Measurements from ENCODE around the gene NAP1L1. TPM values are rescaled to one million over a fixed set of nuclear protein-coding genes. Genes with fewer than 3 reads are reported as not detected.
A peak's percentile ranks its signal among the peaks of the same experiment; 100 is the strongest.

Gene NAP1L1
- total and polyA plus RNA-seq, 2 experiments from 2014 or later, result 658 to 996 TPM

DNA sequence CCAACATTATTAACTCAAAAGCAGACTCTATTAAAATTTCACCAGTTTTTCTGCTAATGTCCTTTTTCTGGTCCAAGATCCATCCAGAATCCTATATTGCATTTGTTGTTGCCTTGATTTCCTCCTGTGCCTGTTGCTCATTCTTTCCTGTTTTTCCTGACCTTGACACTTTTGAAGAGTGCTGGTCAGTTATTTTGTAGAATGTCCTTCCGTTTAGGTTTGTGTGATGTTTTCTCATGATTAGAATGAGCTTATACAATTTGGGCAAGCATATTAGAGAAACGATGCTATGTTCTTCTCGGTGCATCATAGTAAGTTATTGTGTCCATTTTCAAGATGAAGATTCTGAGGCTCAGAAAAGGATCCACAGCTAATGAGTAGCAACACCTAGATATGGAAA lies 86.8 kb downstream of the NAP1L1 start:
- peaks cover 23% of the 10 kb centered on the region for H3K4me1 ChIP-seq (ENCODE audit: insufficient read depth)
- Mint-ChIP-seq H3K9me3 (no peaks in the 10 kb centered on the region), H3K36me3 (ENCODE audit: low read depth) (no peaks in the 10 kb centered on the region), H3K27ac (no peak overlapping the region), H3K27me3 (ENCODE audit: insufficient read depth, low read depth, poor library complexity) (no peaks in the 10 kb centered on the region), H3K4me1 (peaks cover 13% of the 10 kb centered on the region), H3K4me3 (no peak overlapping the region)
- 0 out of 2 replicates have a peak overlapping the region, but pooled peaks have one; percentile 56 for H2AFZ ChIP-seq
- TF ChIP-seq CREB1 (CRISPR knock-in tag; IDR thresholded peaks at IDR 0.05; ENCODE audit: low read depth) (no peak), STAT1 (IDR thresholded peaks at IDR 0.05; ENCODE audit: unreplicated experiment) (no peak), ZNF114 (CRISPR knock-in tag; IDR thresholded peaks at IDR 0.05) (no peak), JUNB (IDR thresholded peaks at IDR 0.05; ENCODE audit: unreplicated experiment) (no peak), EZH2 (IDR thresholded peaks at IDR 0.05; ENCODE audit: low read depth, unreplicated experiment) (no peak), NANOG (IDR thresholded peaks at IDR 0.05; ENCODE audit: borderline replicate concordance) (no peak), ZNF331 (CRISPR knock-in tag; IDR thresholded peaks at IDR 0.05; ENCODE audit: low read depth) (no peak), POLR2AphosphoS5 (IDR thresholded peaks at IDR 0.05; ENCODE audit: low read depth) (no peak), EZH2phosphoT487 (IDR thresholded peaks at IDR 0.05; ENCODE audit: unreplicated experiment) (no peak)
- TF ChIP-seq, protein P1, sequence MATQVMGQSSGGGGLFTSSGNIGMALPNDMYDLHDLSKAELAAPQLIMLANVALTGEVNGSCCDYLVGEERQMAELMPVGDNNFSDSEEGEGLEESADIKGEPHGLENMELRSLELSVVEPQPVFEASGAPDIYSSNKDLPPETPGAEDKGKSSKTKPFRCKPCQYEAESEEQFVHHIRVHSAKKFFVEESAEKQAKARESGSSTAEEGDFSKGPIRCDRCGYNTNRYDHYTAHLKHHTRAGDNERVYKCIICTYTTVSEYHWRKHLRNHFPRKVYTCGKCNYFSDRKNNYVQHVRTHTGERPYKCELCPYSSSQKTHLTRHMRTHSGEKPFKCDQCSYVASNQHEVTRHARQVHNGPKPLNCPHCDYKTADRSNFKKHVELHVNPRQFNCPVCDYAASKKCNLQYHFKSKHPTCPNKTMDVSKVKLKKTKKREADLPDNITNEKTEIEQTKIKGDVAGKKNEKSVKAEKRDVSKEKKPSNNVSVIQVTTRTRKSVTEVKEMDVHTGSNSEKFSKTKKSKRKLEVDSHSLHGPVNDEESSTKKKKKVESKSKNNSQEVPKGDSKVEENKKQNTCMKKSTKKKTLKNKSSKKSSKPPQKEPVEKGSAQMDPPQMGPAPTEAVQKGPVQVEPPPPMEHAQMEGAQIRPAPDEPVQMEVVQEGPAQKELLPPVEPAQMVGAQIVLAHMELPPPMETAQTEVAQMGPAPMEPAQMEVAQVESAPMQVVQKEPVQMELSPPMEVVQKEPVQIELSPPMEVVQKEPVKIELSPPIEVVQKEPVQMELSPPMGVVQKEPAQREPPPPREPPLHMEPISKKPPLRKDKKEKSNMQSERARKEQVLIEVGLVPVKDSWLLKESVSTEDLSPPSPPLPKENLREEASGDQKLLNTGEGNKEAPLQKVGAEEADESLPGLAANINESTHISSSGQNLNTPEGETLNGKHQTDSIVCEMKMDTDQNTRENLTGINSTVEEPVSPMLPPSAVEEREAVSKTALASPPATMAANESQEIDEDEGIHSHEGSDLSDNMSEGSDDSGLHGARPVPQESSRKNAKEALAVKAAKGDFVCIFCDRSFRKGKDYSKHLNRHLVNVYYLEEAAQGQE (IDR thresholded peaks at IDR 0.05; ENCODE audit: unreplicated experiment), result no peak
- TF ChIP-seq, protein P2, sequence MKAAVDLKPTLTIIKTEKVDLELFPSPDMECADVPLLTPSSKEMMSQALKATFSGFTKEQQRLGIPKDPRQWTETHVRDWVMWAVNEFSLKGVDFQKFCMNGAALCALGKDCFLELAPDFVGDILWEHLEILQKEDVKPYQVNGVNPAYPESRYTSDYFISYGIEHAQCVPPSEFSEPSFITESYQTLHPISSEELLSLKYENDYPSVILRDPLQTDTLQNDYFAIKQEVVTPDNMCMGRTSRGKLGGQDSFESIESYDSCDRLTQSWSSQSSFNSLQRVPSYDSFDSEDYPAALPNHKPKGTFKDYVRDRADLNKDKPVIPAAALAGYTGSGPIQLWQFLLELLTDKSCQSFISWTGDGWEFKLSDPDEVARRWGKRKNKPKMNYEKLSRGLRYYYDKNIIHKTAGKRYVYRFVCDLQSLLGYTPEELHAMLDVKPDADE (IDR thresholded peaks at IDR 0.05), result no peak
- TF ChIP-seq, protein P3, sequence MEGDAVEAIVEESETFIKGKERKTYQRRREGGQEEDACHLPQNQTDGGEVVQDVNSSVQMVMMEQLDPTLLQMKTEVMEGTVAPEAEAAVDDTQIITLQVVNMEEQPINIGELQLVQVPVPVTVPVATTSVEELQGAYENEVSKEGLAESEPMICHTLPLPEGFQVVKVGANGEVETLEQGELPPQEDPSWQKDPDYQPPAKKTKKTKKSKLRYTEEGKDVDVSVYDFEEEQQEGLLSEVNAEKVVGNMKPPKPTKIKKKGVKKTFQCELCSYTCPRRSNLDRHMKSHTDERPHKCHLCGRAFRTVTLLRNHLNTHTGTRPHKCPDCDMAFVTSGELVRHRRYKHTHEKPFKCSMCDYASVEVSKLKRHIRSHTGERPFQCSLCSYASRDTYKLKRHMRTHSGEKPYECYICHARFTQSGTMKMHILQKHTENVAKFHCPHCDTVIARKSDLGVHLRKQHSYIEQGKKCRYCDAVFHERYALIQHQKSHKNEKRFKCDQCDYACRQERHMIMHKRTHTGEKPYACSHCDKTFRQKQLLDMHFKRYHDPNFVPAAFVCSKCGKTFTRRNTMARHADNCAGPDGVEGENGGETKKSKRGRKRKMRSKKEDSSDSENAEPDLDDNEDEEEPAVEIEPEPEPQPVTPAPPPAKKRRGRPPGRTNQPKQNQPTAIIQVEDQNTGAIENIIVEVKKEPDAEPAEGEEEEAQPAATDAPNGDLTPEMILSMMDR (conservative IDR thresholded peaks at IDR 0.05; ENCODE audit: low read depth in 2 of 2), result no peak
- TF ChIP-seq, protein P4, sequence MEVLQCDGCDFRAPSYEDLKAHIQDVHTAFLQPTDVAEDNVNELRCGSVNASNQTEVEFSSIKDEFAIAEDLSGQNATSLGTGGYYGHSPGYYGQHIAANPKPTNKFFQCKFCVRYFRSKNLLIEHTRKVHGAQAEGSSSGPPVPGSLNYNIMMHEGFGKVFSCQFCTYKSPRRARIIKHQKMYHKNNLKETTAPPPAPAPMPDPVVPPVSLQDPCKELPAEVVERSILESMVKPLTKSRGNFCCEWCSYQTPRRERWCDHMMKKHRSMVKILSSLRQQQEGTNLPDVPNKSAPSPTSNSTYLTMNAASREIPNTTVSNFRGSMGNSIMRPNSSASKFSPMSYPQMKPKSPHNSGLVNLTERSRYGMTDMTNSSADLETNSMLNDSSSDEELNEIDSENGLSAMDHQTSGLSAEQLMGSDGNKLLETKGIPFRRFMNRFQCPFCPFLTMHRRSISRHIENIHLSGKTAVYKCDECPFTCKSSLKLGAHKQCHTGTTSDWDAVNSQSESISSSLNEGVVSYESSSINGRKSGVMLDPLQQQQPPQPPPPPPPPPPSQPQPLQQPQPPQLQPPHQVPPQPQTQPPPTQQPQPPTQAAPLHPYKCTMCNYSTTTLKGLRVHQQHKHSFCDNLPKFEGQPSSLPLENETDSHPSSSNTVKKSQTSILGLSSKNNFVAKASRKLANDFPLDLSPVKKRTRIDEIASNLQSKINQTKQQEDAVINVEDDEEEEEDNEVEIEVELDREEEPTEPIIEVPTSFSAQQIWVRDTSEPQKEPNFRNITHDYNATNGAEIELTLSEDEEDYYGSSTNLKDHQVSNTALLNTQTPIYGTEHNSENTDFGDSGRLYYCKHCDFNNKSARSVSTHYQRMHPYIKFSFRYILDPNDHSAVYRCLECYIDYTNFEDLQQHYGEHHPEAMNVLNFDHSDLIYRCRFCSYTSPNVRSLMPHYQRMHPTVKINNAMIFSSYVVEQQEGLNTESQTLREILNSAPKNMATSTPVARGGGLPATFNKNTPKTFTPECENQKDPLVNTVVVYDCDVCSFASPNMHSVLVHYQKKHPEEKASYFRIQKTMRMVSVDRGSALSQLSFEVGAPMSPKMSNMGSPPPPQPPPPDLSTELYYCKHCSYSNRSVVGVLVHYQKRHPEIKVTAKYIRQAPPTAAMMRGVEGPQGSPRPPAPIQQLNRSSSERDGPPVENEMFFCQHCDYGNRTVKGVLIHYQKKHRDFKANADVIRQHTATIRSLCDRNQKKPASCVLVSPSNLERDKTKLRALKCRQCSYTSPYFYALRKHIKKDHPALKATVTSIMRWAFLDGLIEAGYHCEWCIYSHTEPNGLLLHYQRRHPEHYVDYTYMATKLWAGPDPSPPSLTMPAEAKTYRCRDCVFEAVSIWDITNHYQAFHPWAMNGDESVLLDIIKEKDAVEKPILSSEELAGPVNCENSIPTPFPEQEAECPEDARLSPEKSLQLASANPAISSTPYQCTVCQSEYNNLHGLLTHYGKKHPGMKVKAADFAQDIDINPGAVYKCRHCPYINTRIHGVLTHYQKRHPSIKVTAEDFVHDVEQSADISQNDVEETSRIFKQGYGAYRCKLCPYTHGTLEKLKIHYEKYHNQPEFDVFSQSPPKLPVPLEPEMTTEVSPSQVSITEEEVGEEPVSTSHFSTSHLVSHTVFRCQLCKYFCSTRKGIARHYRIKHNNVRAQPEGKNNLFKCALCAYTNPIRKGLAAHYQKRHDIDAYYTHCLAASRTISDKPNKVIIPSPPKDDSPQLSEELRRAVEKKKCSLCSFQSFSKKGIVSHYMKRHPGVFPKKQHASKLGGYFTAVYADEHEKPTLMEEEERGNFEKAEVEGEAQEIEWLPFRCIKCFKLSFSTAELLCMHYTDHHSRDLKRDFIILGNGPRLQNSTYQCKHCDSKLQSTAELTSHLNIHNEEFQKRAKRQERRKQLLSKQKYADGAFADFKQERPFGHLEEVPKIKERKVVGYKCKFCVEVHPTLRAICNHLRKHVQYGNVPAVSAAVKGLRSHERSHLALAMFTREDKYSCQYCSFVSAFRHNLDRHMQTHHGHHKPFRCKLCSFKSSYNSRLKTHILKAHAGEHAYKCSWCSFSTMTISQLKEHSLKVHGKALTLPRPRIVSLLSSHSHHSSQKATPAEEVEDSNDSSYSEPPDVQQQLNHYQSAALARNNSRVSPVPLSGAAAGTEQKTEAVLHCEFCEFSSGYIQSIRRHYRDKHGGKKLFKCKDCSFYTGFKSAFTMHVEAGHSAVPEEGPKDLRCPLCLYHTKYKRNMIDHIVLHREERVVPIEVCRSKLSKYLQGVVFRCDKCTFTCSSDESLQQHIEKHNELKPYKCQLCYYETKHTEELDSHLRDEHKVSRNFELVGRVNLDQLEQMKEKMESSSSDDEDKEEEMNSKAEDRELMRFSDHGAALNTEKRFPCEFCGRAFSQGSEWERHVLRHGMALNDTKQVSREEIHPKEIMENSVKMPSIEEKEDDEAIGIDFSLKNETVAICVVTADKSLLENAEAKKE (CRISPR knock-in tag; IDR thresholded peaks at IDR 0.05), result no peak
- no peaks in the 10 kb centered on the region for H3K27me3 ChIP-seq (ENCODE audit: insufficient read depth)
- H3K9me2 ChIP-seq (ENCODE audit: insufficient read depth), result peaks cover 14% of the 10 kb centered on the region; the same call in 1 of the 2 replicates
- DNase-seq (ENCODE audit: low spot score), result no peak
- H3K79me2 ChIP-seq (replicated peaks; ENCODE audit: insufficient read depth), result no peaks in the 10 kb centered on the region
- no peaks in the 10 kb centered on the region for H3F3A ChIP-seq (replicated peaks; ENCODE audit: low read depth)
- H3K4me2 ChIP-seq, result no peak overlapping the region
- H3K27ac ChIP-seq (ENCODE audit: low read depth), result no peak overlapping the region
- no peak overlapping the region for H3K4me3 ChIP-seq
- no peak for ATAC-seq
- H3K36me3 ChIP-seq (ENCODE audit: insufficient read depth), result no peaks in the 10 kb centered on the region
- no peaks in the 10 kb centered on the region for H4K20me1 ChIP-seq (replicated peaks; ENCODE audit: insufficient read depth)
